LNCAP (cell line): ENCODE data around the gene AP4S1.

ENCODE experiments used
- TF ChIP-seq, protein P1 (sequence below): fragments of 450-650 bp; IDR thresholded peaks from 2 replicates; pipeline ENCODE4 v1.5.1; 2017; ENCODE audit warnings: mild to moderate bottlenecking

AP4S1 gene

DNA sequence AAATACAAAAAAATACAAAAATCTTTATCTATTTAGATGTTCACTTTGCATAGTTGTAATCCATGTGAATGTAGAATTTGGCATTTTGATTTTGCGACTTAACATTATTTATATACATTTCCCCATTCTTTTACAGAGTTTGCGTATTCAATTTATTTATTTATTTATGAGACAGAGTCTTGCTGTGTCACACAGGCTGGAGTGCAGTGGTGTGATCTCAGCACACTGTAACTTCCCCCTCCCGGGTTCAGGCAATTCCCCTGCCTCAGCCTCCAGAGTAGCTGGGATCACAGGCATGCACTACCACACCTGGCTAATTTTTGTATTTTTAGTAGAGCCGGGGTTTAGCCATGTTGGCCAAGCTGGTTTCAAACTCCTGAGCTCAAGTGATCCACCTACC lies 26.1 kb downstream of the AP4S1 start:
- TF ChIP-seq, protein P1, sequence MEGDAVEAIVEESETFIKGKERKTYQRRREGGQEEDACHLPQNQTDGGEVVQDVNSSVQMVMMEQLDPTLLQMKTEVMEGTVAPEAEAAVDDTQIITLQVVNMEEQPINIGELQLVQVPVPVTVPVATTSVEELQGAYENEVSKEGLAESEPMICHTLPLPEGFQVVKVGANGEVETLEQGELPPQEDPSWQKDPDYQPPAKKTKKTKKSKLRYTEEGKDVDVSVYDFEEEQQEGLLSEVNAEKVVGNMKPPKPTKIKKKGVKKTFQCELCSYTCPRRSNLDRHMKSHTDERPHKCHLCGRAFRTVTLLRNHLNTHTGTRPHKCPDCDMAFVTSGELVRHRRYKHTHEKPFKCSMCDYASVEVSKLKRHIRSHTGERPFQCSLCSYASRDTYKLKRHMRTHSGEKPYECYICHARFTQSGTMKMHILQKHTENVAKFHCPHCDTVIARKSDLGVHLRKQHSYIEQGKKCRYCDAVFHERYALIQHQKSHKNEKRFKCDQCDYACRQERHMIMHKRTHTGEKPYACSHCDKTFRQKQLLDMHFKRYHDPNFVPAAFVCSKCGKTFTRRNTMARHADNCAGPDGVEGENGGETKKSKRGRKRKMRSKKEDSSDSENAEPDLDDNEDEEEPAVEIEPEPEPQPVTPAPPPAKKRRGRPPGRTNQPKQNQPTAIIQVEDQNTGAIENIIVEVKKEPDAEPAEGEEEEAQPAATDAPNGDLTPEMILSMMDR, result no peak

- TF ChIP-seq, protein P1, result no peak
Measured at GRCh38 chr14:31057035-31057434, 31.6 kb downstream of the AP4S1 start.

DNA sequence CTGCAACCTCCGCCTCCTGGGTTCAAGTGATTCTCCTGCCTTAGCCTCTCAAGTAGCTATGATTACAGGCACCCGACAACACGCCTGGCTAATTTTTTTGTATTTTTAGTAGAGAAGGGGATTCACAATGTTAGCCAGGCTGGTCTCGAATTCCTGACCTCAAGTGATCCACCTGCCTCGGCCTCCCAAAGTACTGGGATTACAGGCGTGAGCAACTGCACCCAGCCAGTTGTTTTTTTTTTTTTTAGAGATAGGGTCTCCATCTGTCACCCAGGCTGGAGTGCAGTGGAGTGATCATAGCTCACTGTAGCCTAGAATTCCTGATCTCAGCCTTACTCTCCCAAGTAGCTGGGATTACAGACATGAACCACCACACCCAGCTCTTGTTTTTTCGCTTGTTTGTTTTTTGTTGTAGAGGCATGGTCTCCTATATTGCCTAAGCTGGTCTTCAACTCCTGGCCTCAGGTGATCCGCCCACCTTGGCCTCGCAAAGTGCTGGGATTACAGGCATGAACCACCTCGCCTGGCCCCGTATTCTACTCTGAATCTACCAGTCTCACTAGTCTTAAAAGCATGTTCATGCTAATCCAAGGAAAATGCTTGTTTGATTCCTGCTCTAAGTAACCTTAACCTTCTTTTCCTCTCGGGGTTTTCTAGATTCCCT lies 32.4 kb downstream of the AP4S1 start:
- TF ChIP-seq, protein P1, result no peak

DNA sequence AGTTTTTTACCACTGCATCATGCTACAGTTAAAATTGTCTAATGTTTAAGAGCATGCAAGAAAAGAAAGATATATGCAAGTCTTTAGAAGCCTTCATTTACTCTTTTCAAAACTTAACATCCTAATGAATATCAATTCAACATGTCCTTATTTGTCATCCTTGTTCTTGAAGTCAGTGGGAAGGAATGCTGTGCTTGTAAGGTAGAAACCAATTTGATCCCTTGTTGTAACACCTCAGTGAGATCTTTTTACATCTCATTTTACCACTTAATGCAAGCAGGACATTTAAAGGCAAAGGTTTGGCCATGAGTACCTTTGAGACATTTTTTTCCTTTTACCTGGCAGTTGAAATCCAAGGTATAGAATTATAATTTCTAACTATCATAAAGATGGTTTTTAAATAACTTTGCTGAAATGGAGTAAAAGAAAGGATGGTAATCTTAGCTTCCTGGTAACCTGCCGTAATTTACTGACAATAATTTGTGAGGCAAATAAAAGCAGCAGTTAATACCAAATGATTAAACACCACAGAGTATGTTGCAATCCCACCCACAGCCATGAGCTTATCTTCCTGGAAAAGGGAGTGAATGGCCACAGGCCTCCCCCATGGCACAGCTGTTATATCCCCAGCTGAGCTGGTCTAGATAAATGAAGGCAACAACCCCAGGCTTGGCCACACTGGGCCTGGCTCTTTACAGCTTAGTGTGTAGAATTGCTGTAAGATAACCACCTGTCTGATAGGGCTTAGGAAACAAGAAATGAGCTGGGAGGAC lies 33.9 kb downstream of the AP4S1 start:
- TF ChIP-seq, protein P1, result no peak

DNA sequence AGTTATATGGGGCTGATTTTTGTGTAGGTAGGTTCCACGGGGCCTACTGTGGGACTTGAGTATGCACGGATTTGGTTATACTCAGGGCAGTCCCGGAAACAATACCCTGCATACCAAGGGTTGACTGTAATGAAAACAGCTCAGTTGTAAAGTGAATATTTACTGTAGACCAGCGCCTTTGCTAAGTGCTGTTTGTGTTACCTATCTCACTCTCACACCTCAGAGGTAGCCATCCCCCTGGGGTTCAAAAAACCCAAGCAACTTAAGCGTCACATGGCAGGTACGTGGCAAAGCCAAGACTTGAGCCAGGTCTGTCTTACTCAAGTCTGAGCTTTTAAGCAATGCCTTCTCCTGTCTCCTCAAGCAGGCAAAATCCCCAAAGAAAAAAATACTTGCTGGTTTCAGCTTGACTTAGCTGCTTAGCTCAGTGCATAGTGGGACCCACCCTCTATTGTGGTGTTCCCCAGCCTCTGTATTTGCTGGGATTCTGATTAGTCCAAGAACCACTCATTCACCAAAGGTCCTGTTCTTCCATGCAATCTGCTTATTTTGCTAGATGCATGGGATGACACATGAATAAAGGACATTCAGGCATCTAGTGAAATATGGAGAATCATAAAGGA lies 34.9 kb downstream of the AP4S1 start:
- TF ChIP-seq, protein P1, result no peak

- TF ChIP-seq, protein P1, result no peak
Measured at GRCh38 chr14:31068235-31068634, 42.8 kb downstream of the AP4S1 start.

DNA sequence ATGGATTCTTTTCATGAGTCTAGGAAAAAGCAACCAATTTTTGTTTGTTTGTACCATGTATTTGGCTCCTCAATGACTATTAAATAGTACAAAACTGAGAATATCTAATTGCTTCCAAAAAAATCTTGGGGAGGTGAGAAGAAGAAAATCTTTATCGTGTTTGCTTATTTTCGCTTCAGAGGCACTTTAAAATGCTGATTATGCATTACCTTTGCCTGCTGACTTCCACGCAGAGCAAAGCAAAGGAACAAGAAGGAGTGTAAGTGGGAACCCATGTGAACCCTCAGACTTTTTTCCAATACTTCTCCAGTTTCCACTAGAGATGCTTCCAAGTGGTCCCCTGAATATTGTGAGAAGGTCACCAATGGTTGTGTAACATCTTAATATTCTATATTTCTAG lies 43.9 kb downstream of the AP4S1 start:
- TF ChIP-seq, protein P1, result no peak
